ENCODE data around the gene GPR162.

Gene GPR162

GRCh38 chr12:6866163-6866919 is 44.7 kb downstream of the GPR162 start:
- Histone ChIP-seq H4K20me1 (ENCODE audit: insufficient read depth, low read length, poor library complexity, severe bottlenecking) (peaks cover 34% of the 10 kb centered on the region), H3F3A (ENCODE audit: low read depth) (no peaks in the 10 kb centered on the region; the same call in 1 of the 2 replicates), H3K9me2 (replicated peaks; ENCODE audit: low read depth, low read length) (no peaks in the 10 kb centered on the region), H3K4me1 (ENCODE audit: insufficient read depth, low read length, poor library complexity, severe bottlenecking) (peaks cover 24% of the 10 kb centered on the region), H3K4me2 (ENCODE audit: low read depth, low read length, poor library complexity, severe bottlenecking) (peak overlapping the region; percentile 87), H3K9me3 (ENCODE audit: insufficient read depth, low read depth, low read length) (no peaks in the 10 kb centered on the region), H2AFZ (ENCODE audit: low read length) (no peak overlapping the region), H3K4me3 (ENCODE audit: low read length, poor library complexity, severe bottlenecking) (peak overlapping the region; percentile 94), H3K9ac (ENCODE audit: low read depth, low read length, poor library complexity, severe bottlenecking) (peak overlapping the region; percentile 97), H3K36me3 (ENCODE audit: insufficient read depth, low read length) (peaks cover 64% of the 10 kb centered on the region; the same call in 1 of the 2 replicates), H3K27me3 (ENCODE audit: insufficient read depth, low read length, poor library complexity, severe bottlenecking) (peaks cover 4% of the 10 kb centered on the region), H3K79me2 (ENCODE audit: insufficient read depth, low read length) (peaks cover 45% of the 10 kb centered on the region)
- TF ChIP-seq EZH2phosphoT487 (IDR thresholded peaks at IDR 0.05; ENCODE audit: borderline replicate concordance) = no peak
- no peak for TF ChIP-seq CTCF (conservative IDR thresholded peaks at IDR 0.05; ENCODE audit: low read length)

- Histone ChIP-seq H3K79me2 (ENCODE audit: insufficient read depth, low read length) (peaks cover 47% of the 10 kb centered on the region), H2AFZ (ENCODE audit: low read length) (peak overlapping the region; percentile 76), H3K4me2 (ENCODE audit: low read depth, low read length, poor library complexity, severe bottlenecking) (peak overlapping the region; percentile 87), H4K20me1 (ENCODE audit: insufficient read depth, low read length, poor library complexity, severe bottlenecking) (peaks cover 40% of the 10 kb centered on the region), H3K9me2 (replicated peaks; ENCODE audit: low read depth, low read length) (no peaks in the 10 kb centered on the region), H3K9ac (ENCODE audit: low read depth, low read length, poor library complexity, severe bottlenecking) (peak overlapping the region; percentile 97), H3F3A (ENCODE audit: low read depth) (peaks cover 4% of the 10 kb centered on the region; the same call in 1 of the 2 replicates), H3K36me3 (ENCODE audit: insufficient read depth, low read length) (peaks cover 59% of the 10 kb centered on the region; the same call in 1 of the 2 replicates), H3K27me3 (ENCODE audit: insufficient read depth, low read length, poor library complexity, severe bottlenecking) (peaks cover 4% of the 10 kb centered on the region), H3K4me1 (ENCODE audit: insufficient read depth, low read length, poor library complexity, severe bottlenecking) (peaks cover 29% of the 10 kb centered on the region), H3K4me3 (ENCODE audit: low read length, poor library complexity, severe bottlenecking) (peak overlapping the region; percentile 94), H3K9me3 (ENCODE audit: insufficient read depth, low read depth, low read length) (no peaks in the 10 kb centered on the region)
- TF ChIP-seq EZH2phosphoT487 (IDR thresholded peaks at IDR 0.05; ENCODE audit: borderline replicate concordance) = no peak
- TF ChIP-seq CTCF (conservative IDR thresholded peaks at IDR 0.05; ENCODE audit: low read length) = no peak
Measured at GRCh38 chr12:6866920-6867412, 45.3 kb downstream of the GPR162 start.

DNA sequence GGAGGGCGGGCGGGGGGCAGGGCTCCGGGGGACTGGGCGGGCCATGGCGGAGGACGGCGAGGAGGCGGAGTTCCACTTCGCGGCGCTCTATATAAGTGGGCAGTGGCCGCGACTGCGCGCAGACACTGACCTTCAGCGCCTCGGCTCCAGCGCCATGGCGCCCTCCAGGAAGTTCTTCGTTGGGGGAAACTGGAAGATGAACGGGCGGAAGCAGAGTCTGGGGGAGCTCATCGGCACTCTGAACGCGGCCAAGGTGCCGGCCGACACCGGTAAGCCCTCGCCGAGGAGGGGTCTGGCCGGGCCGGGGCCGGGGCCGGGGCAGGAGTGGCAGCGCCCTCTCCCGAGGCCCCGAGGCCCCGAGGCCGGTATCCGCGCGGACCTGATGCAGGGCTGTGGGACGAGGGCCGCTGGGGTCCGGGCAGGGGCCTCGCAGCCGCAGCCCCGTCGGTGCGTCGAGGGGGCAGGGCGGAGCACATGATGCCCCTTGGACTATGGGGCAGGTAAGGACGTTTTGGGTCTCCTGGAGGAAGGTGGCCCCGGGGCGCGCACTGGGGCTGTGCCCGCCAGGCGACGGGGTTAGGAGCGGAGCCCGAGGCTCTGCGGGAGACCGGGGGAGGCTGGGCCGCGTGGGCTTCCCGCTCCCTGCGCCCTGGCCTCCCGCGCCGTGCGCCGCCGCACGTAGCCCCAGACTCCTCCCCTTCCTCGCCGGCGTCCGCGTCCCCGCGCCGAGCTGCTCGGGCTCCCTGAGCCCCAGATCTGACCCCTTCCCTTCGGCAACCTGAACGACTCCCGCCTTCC is 46.0 kb downstream of the GPR162 start, which contains the start of gene TPI1:
Gene TPI1, plus strand, starts transcription at position 119 of the 798 bp plus-strand sequence. Its CDS starts 36 bp downstream, at position 155.
- peaks cover 54% of the 10 kb centered on the region for H3K79me2 ChIP-seq (ENCODE audit: insufficient read depth, low read length)
- peaks cover 34% of the 10 kb centered on the region for H3K4me1 ChIP-seq (ENCODE audit: insufficient read depth, low read length, poor library complexity, severe bottlenecking)
- peak within 1 kb of the TSS; percentile 98 for H3K4me2 ChIP-seq (ENCODE audit: low read depth, low read length, poor library complexity, severe bottlenecking)
- peak within 1 kb of the TSS; percentile 97 for H3K9ac ChIP-seq (ENCODE audit: low read depth, low read length, poor library complexity, severe bottlenecking)
- H3K9me3 ChIP-seq (ENCODE audit: insufficient read depth, low read depth, low read length) = no peaks in the 10 kb centered on the region
- TF ChIP-seq CTCF (conservative IDR thresholded peaks at IDR 0.05; ENCODE audit: low read length) (no peak), EZH2phosphoT487 (IDR thresholded peaks at IDR 0.05; ENCODE audit: borderline replicate concordance) (no peak)
- H4K20me1 ChIP-seq (ENCODE audit: insufficient read depth, low read length, poor library complexity, severe bottlenecking) = peaks cover 46% of the 10 kb centered on the region
- peak within 1 kb of the TSS; percentile 94 for H3K4me3 ChIP-seq (ENCODE audit: low read length, poor library complexity, severe bottlenecking)
- H2AFZ ChIP-seq (ENCODE audit: low read length) = peak within 1 kb of the TSS; percentile 76
- H3K27me3 ChIP-seq (ENCODE audit: insufficient read depth, low read length, poor library complexity, severe bottlenecking) = peaks cover 4% of the 10 kb centered on the region
- H3K36me3 ChIP-seq (ENCODE audit: insufficient read depth, low read length) = peaks cover 53% of the 10 kb centered on the region; the same call in 1 of the 2 replicates
- peaks cover 5% of the 10 kb centered on the region; the same call in 1 of the 2 replicates for H3F3A ChIP-seq (ENCODE audit: low read depth)
- no peaks in the 10 kb centered on the region for H3K9me2 ChIP-seq (replicated peaks; ENCODE audit: low read depth, low read length)

All from Loucy (cell line).